ENCODE data around the gene WNT5A. TPM values are rescaled to one million over a fixed set of nuclear protein-coding genes. Genes with fewer than 3 reads are reported as not detected.

The WNT5A gene
- total RNA-seq, 1 donor from 2014 or later, result 45.8 TPM

DNA sequence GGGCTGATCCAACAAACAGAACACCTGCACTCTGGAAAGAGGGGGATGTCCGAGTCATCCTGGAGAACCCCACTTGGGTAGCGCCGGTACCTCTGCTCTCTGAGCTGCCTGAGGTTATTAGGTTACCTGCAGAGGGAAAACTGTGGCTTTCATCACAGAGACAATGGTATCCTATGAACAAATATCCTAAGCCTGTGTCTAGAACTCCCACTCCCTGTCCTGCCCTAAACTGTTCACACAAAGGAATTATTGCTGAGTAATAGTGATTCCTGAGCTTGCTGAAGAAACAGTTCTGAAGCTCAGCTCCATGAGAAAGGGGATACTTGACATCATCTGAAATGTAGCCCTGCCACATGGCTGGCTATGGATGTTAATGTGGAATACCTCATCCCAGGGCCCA is 31.9 kb upstream of the WNT5A start:
- H4K20me1 ChIP-seq (ENCODE audit: insufficient read depth, low read length), result no peaks in the 10 kb centered on the region
- H3K27ac ChIP-seq (ENCODE audit: low read depth, low read length), result no peak overlapping the region
- H3K4me1 ChIP-seq (ENCODE audit: insufficient read depth, low read length), result peaks cover 21% of the 10 kb centered on the region
- Mint-ChIP-seq H3K36me3 (ENCODE audit: low read depth, unreplicated experiment) (no peaks in the 10 kb centered on the region), H3K27me3 (ENCODE audit: low read depth, unreplicated experiment) (peaks cover 2% of the 10 kb centered on the region), H3K27ac (ENCODE audit: unreplicated experiment) (peak overlapping the region; percentile 64), H3K4me3 (ENCODE audit: unreplicated experiment) (no peak overlapping the region), H3K9me3 (ENCODE audit: unreplicated experiment) (no peaks in the 10 kb centered on the region), H3K4me1 (ENCODE audit: low read depth, unreplicated experiment) (peaks cover 34% of the 10 kb centered on the region)
- H3K9me3 ChIP-seq (ENCODE audit: insufficient read depth, low read depth, low read length), result no peaks in the 10 kb centered on the region
- DNase-seq (ENCODE audit: low read depth), result peak; percentile 77
- peak overlapping the region; percentile 14 for H2AFZ ChIP-seq (ENCODE audit: low read depth, low read length)
- no peak for FAIRE-seq
- no peaks in the 10 kb centered on the region for H3K79me2 ChIP-seq (ENCODE audit: insufficient read depth, low read length)
- no peak for TF ChIP-seq EZH2 (IDR thresholded peaks at IDR 0.05; ENCODE audit: insufficient read depth, low read length)
- H3K4me2 ChIP-seq (ENCODE audit: low read length), result peak overlapping the region; percentile 47
- no peaks in the 10 kb centered on the region for H3K27me3 ChIP-seq (ENCODE audit: insufficient read depth, low read length)
- H3K9ac ChIP-seq (ENCODE audit: low read length), result peak overlapping the region; percentile 8
- no peaks in the 10 kb centered on the region for H3K36me3 ChIP-seq (ENCODE audit: insufficient read depth, low read length)
- H3K4me3 ChIP-seq (ENCODE audit: insufficient read depth, low read depth, low read length), result no peak overlapping the region

DNA sequence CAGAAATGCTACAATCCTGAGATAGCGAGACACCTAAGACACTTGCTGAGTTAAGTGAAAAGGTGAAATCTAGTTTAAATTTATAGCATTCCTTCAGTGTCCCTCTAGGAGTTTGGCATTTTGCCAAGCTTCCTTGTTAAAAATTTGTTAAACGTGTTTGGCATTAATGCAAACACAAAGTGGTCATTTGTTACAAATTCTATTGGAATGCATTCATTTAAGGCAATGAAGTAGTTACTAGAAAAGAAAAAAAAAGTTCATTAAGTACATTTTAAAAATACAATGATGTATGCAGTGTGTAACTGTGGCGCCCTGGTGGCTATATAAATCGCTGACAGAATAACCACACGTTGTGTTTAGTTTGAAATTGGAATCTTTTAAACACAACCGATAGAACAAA is 31.3 kb upstream of the WNT5A start:
- Mint-ChIP-seq H3K4me3 (ENCODE audit: unreplicated experiment) (no peak overlapping the region), H3K27me3 (ENCODE audit: low read depth, unreplicated experiment) (peaks cover 2% of the 10 kb centered on the region), H3K9me3 (ENCODE audit: unreplicated experiment) (no peaks in the 10 kb centered on the region), H3K4me1 (ENCODE audit: low read depth, unreplicated experiment) (peaks cover 34% of the 10 kb centered on the region), H3K27ac (ENCODE audit: unreplicated experiment) (peak overlapping the region; percentile 64), H3K36me3 (ENCODE audit: low read depth, unreplicated experiment) (no peaks in the 10 kb centered on the region)
- Histone ChIP-seq H4K20me1 (ENCODE audit: insufficient read depth, low read length) (no peaks in the 10 kb centered on the region), H2AFZ (ENCODE audit: low read depth, low read length) (no peak overlapping the region), H3K36me3 (ENCODE audit: insufficient read depth, low read length) (no peaks in the 10 kb centered on the region), H3K27me3 (ENCODE audit: insufficient read depth, low read length) (no peaks in the 10 kb centered on the region), H3K79me2 (ENCODE audit: insufficient read depth, low read length) (no peaks in the 10 kb centered on the region), H3K4me2 (ENCODE audit: low read length) (peak overlapping the region; percentile 47), H3K27ac (ENCODE audit: low read depth, low read length) (no peak overlapping the region), H3K9ac (ENCODE audit: low read length) (peak overlapping the region; percentile 8), H3K4me3 (ENCODE audit: insufficient read depth, low read depth, low read length) (no peak overlapping the region), H3K4me1 (ENCODE audit: insufficient read depth, low read length) (peaks cover 21% of the 10 kb centered on the region), H3K9me3 (ENCODE audit: insufficient read depth, low read depth, low read length) (no peaks in the 10 kb centered on the region)
- FAIRE-seq (no peak), DNase-seq (ENCODE audit: low read depth) (peak; percentile 61)
- TF ChIP-seq, protein P1, sequence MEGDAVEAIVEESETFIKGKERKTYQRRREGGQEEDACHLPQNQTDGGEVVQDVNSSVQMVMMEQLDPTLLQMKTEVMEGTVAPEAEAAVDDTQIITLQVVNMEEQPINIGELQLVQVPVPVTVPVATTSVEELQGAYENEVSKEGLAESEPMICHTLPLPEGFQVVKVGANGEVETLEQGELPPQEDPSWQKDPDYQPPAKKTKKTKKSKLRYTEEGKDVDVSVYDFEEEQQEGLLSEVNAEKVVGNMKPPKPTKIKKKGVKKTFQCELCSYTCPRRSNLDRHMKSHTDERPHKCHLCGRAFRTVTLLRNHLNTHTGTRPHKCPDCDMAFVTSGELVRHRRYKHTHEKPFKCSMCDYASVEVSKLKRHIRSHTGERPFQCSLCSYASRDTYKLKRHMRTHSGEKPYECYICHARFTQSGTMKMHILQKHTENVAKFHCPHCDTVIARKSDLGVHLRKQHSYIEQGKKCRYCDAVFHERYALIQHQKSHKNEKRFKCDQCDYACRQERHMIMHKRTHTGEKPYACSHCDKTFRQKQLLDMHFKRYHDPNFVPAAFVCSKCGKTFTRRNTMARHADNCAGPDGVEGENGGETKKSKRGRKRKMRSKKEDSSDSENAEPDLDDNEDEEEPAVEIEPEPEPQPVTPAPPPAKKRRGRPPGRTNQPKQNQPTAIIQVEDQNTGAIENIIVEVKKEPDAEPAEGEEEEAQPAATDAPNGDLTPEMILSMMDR (IDR thresholded peaks at IDR 0.05; ENCODE audit: insufficient read depth, low read depth, low read length), result no peak
- no peak for TF ChIP-seq EZH2 (IDR thresholded peaks at IDR 0.05; ENCODE audit: insufficient read depth, low read length)

DNA sequence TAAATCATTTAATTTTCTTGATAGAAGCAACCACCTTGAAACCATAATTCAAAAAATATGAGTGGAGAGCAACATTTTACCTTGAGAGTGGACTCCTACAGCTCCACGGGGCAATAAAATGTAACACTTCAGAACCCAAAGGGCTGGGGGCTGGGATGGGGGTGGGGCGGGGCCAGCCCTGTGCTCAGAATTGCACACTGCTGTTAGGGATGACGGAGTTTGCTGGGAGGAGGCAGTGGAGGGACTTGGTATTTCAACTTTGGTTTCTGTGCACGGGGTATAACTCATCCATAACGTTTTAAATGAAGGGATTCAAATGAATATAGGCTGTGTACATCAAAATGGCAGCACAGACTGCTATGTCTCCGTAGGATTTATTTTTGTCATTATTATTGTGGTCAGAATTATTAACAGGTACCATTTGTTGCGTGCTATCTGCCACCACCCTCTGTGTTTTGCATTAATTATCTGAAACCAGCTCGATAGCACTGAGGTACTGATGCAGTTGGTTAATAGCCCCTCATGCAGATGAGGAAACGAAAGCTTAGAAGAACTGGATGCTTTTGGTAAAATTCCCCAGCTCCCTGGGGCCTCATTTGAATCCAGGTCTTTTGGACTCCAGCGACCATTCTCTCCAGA is 29.4 kb upstream of the WNT5A start:
- Histone ChIP-seq H3K79me2 (ENCODE audit: insufficient read depth, low read length) (no peaks in the 10 kb centered on the region), H3K9ac (ENCODE audit: low read length) (no peak overlapping the region), H3K4me2 (ENCODE audit: low read length) (no peak overlapping the region), H3K9me3 (ENCODE audit: insufficient read depth, low read depth, low read length) (no peaks in the 10 kb centered on the region), H3K27me3 (ENCODE audit: insufficient read depth, low read length) (no peaks in the 10 kb centered on the region), H4K20me1 (ENCODE audit: insufficient read depth, low read length) (no peaks in the 10 kb centered on the region), H3K27ac (ENCODE audit: low read depth, low read length) (no peak overlapping the region), H3K36me3 (ENCODE audit: insufficient read depth, low read length) (no peaks in the 10 kb centered on the region), H3K4me3 (ENCODE audit: insufficient read depth, low read depth, low read length) (no peak overlapping the region), H2AFZ (ENCODE audit: low read depth, low read length) (no peak overlapping the region), H3K4me1 (ENCODE audit: insufficient read depth, low read length) (peaks cover 36% of the 10 kb centered on the region)
- Mint-ChIP-seq H3K36me3 (ENCODE audit: low read depth, unreplicated experiment) (no peaks in the 10 kb centered on the region), H3K27me3 (ENCODE audit: low read depth, unreplicated experiment) (peaks cover 2% of the 10 kb centered on the region), H3K4me1 (ENCODE audit: low read depth, unreplicated experiment) (peaks cover 40% of the 10 kb centered on the region), H3K27ac (ENCODE audit: unreplicated experiment) (no peak overlapping the region), H3K9me3 (ENCODE audit: unreplicated experiment) (no peaks in the 10 kb centered on the region), H3K4me3 (ENCODE audit: unreplicated experiment) (no peak overlapping the region)
- no peak for FAIRE-seq
- DNase-seq (ENCODE audit: low read depth), result no peak
- TF ChIP-seq, protein P1 (IDR thresholded peaks at IDR 0.05; ENCODE audit: insufficient read depth, low read depth, low read length), result no peak
- TF ChIP-seq EZH2 (IDR thresholded peaks at IDR 0.05; ENCODE audit: insufficient read depth, low read length), result no peak

Data from astrocyte (in vitro differentiated cells and primary cell).